HepG2 (cell line): ENCODE results near the gene NFILZ. TPM values are rescaled to one million over a fixed set of nuclear protein-coding genes. Genes with fewer than 3 reads are reported as not detected.

Experiments
- ATAC-seq: fragments of 200-7000 bp; cut with Tn5 transposase; 3 replicates; pipeline ENCODE4 v1.9.1; 2020; ENCODE audit warnings: mild to moderate bottlenecking, moderate library complexity
- BruUV-seq: library from RNA; stranded (reverse); fragments of 400-500 nt; replicated peaks from 2 replicates; lab custom pipeline; 2021; lab: Mats Ljungman, UMichigan
- CTCF ChIA-PET: fragments of 300-600 bp; formaldehyde crosslinking; extraction: SDS; loops from one replicate; lab custom pipeline; 2021; ENCODE audit warnings: low total read pairs, inconsistent platforms, low intra/inter-chr PET ratio; lab: Yijun Ruan, JAX
- POLR2A ChIA-PET: fragments of 350-600 bp; sonication (Branson Sonifier 250); formaldehyde crosslinking; loops from one replicate; lab custom pipeline; 2020; ENCODE audit warnings: antibody characterized with exemption, inconsistent platforms; lab: Yijun Ruan, JAX
- DNase-seq: peaks from one replicate; pipeline ENCODE4 v3.0.0-alpha.2; 2015; ENCODE audit warnings: low spot score
- FAIRE-seq: peaks from 3 replicates; lab custom pipeline; 2011; peaks lifted over from hg19 to GRCh38; lab: Jason Lieb, UNC
- H2AFZ ChIP-seq: one replicate; pipeline ENCODE4 v1.6.1; 2011; ENCODE audit warnings: low read length, inconsistent platforms
- H3K27ac ChIP-seq: fragments of 300-600 bp; 3 replicates; pipeline ENCODE4 v1.8.0; 2011; ENCODE audit warnings: mixed run types, mild to moderate bottlenecking, mixed read lengths, low read length, inconsistent platforms; ENCODE audit not compliant: insufficient read depth; ENCODE audit errors: extremely low read length
- H3K27me3 ChIP-seq, 2 experiments: fragments of 200-600 bp in 1 of 2; 2 replicates in 1 of 2; 3 replicates in 1 of 2; pipeline versions ENCODE4 v1.6.0 to v1.8.0; 2011; ENCODE audit warnings: low read length in 2 of 2, mild to moderate bottlenecking in 2 of 2, moderate library complexity in 2 of 2, inconsistent platforms in 1 of 2; ENCODE audit not compliant: insufficient read depth in 2 of 2, control insufficient read depth in 1 of 2
- H3K36me3 ChIP-seq, 2 experiments: fragments of 200-600 bp in 1 of 2; replicated peaks in 1 of 2; 2 replicates in 1 of 2; 3 replicates in 1 of 2; pipeline versions ENCODE4 v1.5.1 to v1.8.0; 2011; ENCODE audit warnings: low read length in 2 of 2, inconsistent platforms in 1 of 2; ENCODE audit not compliant: insufficient read depth in 2 of 2, control insufficient read depth in 1 of 2
- H3K4me1 ChIP-seq: 2 replicates; pipeline ENCODE4 v1.5.1; 2012; ENCODE audit warnings: low read length, inconsistent platforms; ENCODE audit not compliant: insufficient read depth
- H3K4me2 ChIP-seq: 2 replicates; pipeline ENCODE4 v1.6.0; 2011; ENCODE audit warnings: low read depth, low read length, inconsistent platforms
- H3K4me3 ChIP-seq, 3 experiments: fragments of 200-600 bp in 1 of 3; sonication (generic), shearing (Covaris generic) in 1 of 3; replicated peaks in 1 of 3; 2 replicates each; pipeline ENCODE4 v1.5.1; 2011 to 2016; ENCODE audit warnings: low read length in 3 of 3, inconsistent platforms in 2 of 3, low read depth in 2 of 3, mild to moderate bottlenecking in 2 of 3, control low read depth in 1 of 3, mixed read lengths in 1 of 3; ENCODE audit not compliant: insufficient read depth in 1 of 3
- H3K79me2 ChIP-seq: one replicate; pipeline ENCODE4 v1.6.1; 2011; ENCODE audit warnings: low read length, inconsistent platforms; ENCODE audit not compliant: insufficient read depth
- H3K9ac ChIP-seq: 2 replicates; pipeline ENCODE4 v1.6.0; 2011; ENCODE audit warnings: mild to moderate bottlenecking, low read depth, low read length, inconsistent platforms; ENCODE audit not compliant: insufficient read depth
- H3K9me3 ChIP-seq: 2 replicates; pipeline ENCODE4 v1.5.1; 2012; ENCODE audit warnings: mild to moderate bottlenecking, low read length
- H4K20me1 ChIP-seq: 2 replicates; pipeline ENCODE4 v1.6.0; 2011; ENCODE audit warnings: inconsistent platforms, mild to moderate bottlenecking, low read length, moderate library complexity; ENCODE audit not compliant: insufficient read depth
- FOXK2 ChIP-seq: fragments of 450-650 bp; IDR thresholded peaks from 2 replicates; pipeline ENCODE4 v1.6.1; 2016
- HMGA1 ChIP-seq: sonication (generic); formaldehyde crosslinking; conservative IDR thresholded peaks from 2 replicates; pipeline ENCODE4 v1.4.0; 2020; ENCODE audit warnings: missing genetic modification reagents
- KAT8 ChIP-seq: IDR thresholded peaks from 2 replicates; pipeline ENCODE4 v1.6.1; 2016; ENCODE audit warnings: missing genetic modification reagents, missing compliant biosample characterization
- KDM5B ChIP-seq: sonication (generic); formaldehyde crosslinking; IDR thresholded peaks from 2 replicates; pipeline ENCODE4 v1.4.0; 2020; ENCODE audit warnings: missing genetic modification reagents, mild to moderate bottlenecking, borderline replicate concordance
- KMT2B ChIP-seq: IDR thresholded peaks from 2 replicates; pipeline ENCODE4 v1.6.1; 2016; ENCODE audit warnings: missing genetic modification reagents, missing compliant biosample characterization
- PHB2 ChIP-seq: fragments of 450-650 bp; IDR thresholded peaks from 2 replicates; pipeline ENCODE4 v1.6.1; 2018; ENCODE audit not compliant: partially characterized antibody
- SIX1 ChIP-seq: sonication (generic); formaldehyde crosslinking; IDR thresholded peaks from 2 replicates; pipeline ENCODE4 v1.4.0; 2020; ENCODE audit warnings: missing genetic modification reagents, borderline replicate concordance
- SUZ12 ChIP-seq: fragments of 150-350 bp; IDR thresholded peaks from 2 replicates; pipeline ENCODE4 v1.6.1; 2014; ENCODE audit warnings: low read depth, low read length
- ZNF253 ChIP-seq: sonication (generic); formaldehyde crosslinking; IDR thresholded peaks from 2 replicates; pipeline ENCODE4 v1.8.0; 2022; ENCODE audit warnings: mild to moderate bottlenecking, missing genetic modification reagents, borderline replicate concordance
- ZNF484 ChIP-seq: sonication (generic); formaldehyde crosslinking; IDR thresholded peaks from 2 replicates; pipeline ENCODE4 v1.5.1; 2020; ENCODE audit warnings: mild to moderate bottlenecking, low read depth, missing genetic modification reagents, borderline replicate concordance
- ZNF746 ChIP-seq: sonication (generic); formaldehyde crosslinking; IDR thresholded peaks from 2 replicates; pipeline ENCODE4 v1.8.0; 2022; ENCODE audit warnings: mild to moderate bottlenecking, missing genetic modification reagents
- ZNF768 ChIP-seq: sonication (generic); formaldehyde crosslinking; IDR thresholded peaks from 2 replicates; pipeline ENCODE4 v1.4.0; 2020; ENCODE audit warnings: missing genetic modification reagents
- WGBS: methylation state at CpG from one replicate; pipeline ENCODE4 v1.1.6; 2017; ENCODE audit warnings: low lambda C conversion rate; 5-methylcytosine and 5-hydroxymethylcytosine counted together
- in situ Hi-C: cut with HindIII; loops from 2 replicates; pipeline ENCODE4 v1.10.0; 2017; ENCODE audit warnings: low pct_unique_long_range_greater_than_20kb; ENCODE audit not compliant: extremely low pct_ligation_motif_present
- intact Hi-C: fragments of 100-400 bp; cut with micrococcal nuclease; formaldehyde crosslinking; loops from one replicate; pipeline ENCODE4 v1.10.0; 2022; ENCODE audit not compliant: unreplicated experiment
- polyA plus RNA-seq, 8 experiments: library from polyadenylated mRNA; depleted of rRNA in 3 of 8; stranded (reverse) in 7 of 8; unstranded in 1 of 8; fragments of >200 nt; fragmentation: Illumina TruSeq in 4 of 8; extraction: Trizol in 4 of 8; gene quantifications; 2 replicates each; pipeline versions ENCODE4 v1.2.1 to v1.2.3, GENCODE V29; 2011 to 2016; ENCODE audit warnings: low read depth in 4 of 8, missing spikeins in 1 of 8, mixed read lengths in 1 of 8; ENCODE audit not compliant: insufficient read depth in 1 of 8
- total RNA-seq, 5 experiments: library from RNA; depleted of rRNA; stranded (reverse); fragments of >200 nt; fragmentation: Illumina TruSeq; extraction: Trizol; gene quantifications; 2 replicates each; pipeline ENCODE4 v1.2.3, GENCODE V29; 2016; ENCODE audit warnings: low read depth in 1 of 5
- TF ChIP-seq, protein P1 (sequence below): sonication (generic); formaldehyde crosslinking; IDR thresholded peaks from 2 replicates; pipeline ENCODE4 v1.4.0; 2020; ENCODE audit warnings: mild to moderate bottlenecking, missing genetic modification reagents

NFILZ gene
- total and polyA plus RNA-seq, 2 of the 13 experiments (the other 11 are each of a cell fraction or from before 2014, with no cell fraction given) = not detected

DNA sequence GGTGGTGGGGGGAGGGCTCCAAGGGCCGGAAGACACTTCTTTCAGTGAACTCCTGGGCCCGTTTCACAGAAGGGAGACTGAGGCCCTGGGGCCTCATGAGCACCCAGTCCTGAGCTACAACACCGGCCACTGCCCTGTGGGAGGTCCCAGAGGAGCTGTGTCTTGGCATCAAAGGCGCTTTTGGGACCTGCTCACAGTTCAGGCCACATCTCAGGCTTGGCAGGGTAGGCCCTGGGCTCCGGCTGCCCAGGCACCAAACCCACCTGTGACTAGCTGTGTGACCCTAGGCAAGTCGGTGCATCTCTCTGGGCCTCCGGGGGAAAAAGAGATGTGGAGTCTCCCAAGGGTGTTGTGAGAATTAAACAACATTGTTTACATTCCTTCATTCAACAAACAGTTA lies 29.5 kb downstream of the NFILZ start:
- H3K27me3 ChIP-seq = peaks cover 0 to 37% of the 10 kb centered on the region in 2 experiments; a peak in 4 of 5 replicates
- no peaks in the 10 kb centered on the region for H4K20me1 ChIP-seq
- H3K79me2 ChIP-seq = no peaks in the 10 kb centered on the region
- BruUV-seq = no TSS peak
- 0 out of 2 replicates have a peak, but pooled peaks cover 1% of the 10 kb centered on the region for H3K4me1 ChIP-seq
- H3K4me3 ChIP-seq = no peak overlapping the region
- no peaks in the 10 kb centered on the region for H3K9me3 ChIP-seq
- 22% methylated on average over 6 of the region's 7 CpGs for WGBS
- intact Hi-C loops = no loop called here
- ATAC-seq (no peak), DNase-seq (no peak), FAIRE-seq (no peak)
- TF ChIP-seq ZNF484 (no peak), ZNF768 (CRISPR knock-in tag) (peak; percentile 88), KDM5B (CRISPR knock-in tag) (no peak), HMGA1 (no peak), SIX1 (no peak)
- CTCF ChIA-PET = no interaction called here
- no peaks in the 10 kb centered on the region for H3K36me3 ChIP-seq
- in situ Hi-C loops = loop anchor here (5.0 to 25.0 kb wide), 2 partner anchors 32 to 427 kb away; partner anchors contain the start of gene OR1M1
- POLR2A ChIA-PET = no interaction called here
- H3K27ac ChIP-seq = no peak overlapping the region
- H3K4me2 ChIP-seq = no peak overlapping the region
- H2AFZ ChIP-seq = no peak overlapping the region
- H3K9ac ChIP-seq = no peak overlapping the region

DNA sequence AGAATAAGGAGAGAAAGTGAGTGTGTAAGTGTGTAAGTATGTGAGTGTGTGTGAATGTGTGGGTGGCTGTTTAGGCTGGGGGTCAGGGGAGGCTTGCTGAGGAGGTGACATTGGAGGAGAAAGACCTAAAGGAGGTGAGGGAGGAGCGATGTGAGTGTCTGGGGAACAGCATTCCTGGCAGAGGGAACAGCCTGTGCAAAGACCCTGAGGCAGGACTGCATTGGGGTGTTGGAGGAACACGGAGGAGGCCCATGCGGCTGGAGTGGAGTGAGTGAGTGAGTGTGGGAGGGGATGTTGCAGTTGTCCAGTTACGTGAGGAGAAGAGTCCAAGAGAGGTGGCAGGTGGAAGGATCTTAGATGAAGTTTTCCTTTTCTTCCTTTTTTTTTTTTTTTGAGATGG lies 31.8 kb downstream of the NFILZ start:
- Histone ChIP-seq H3K9ac (no peak overlapping the region), H3K36me3 (no peaks in the 10 kb centered on the region), H2AFZ (no peak overlapping the region), H3K27me3 (peaks cover 0 to 18% of the 10 kb centered on the region in 2 experiments; a peak in 4 of 5 replicates), H3K4me2 (no peak overlapping the region), H3K4me1 (no peaks in the 10 kb centered on the region), H4K20me1 (no peaks in the 10 kb centered on the region), H3K4me3 (no peak overlapping the region), H3K27ac (no peak overlapping the region), H3K9me3 (no peaks in the 10 kb centered on the region), H3K79me2 (no peaks in the 10 kb centered on the region)
- POLR2A ChIA-PET = no interaction called here
- FAIRE-seq = no peak
- no TSS peak for BruUV-seq
- ATAC-seq = no peak
- WGBS = 51% methylated on average over 4 of the region's 4 CpGs
- in situ Hi-C loops (loop anchor here (25.0 kb wide), 1 partner anchor 425 kb away; the partner anchor contains the start of gene OR1M1), intact Hi-C loops (no loop called here)
- TF ChIP-seq KAT8 (CRISPR knock-in tag) (no peak), SUZ12 (no peak), ZNF253 (CRISPR knock-in tag) (no peak), FOXK2 (no peak), ZNF746 (CRISPR knock-in tag) (no peak), PHB2 (no peak), KMT2B (CRISPR knock-in tag) (no peak)
- TF ChIP-seq, protein P1, sequence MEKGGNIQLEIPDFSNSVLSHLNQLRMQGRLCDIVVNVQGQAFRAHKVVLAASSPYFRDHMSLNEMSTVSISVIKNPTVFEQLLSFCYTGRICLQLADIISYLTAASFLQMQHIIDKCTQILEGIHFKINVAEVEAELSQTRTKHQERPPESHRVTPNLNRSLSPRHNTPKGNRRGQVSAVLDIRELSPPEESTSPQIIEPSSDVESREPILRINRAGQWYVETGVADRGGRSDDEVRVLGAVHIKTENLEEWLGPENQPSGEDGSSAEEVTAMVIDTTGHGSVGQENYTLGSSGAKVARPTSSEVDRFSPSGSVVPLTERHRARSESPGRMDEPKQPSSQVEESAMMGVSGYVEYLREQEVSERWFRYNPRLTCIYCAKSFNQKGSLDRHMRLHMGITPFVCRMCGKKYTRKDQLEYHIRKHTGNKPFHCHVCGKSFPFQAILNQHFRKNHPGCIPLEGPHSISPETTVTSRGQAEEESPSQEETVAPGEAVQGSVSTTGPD = no peak
- no peak for DNase-seq
- CTCF ChIA-PET = no interaction called here
